ENCODE measurements around the gene SMG6.
A peak's percentile ranks its signal among the peaks of the same experiment; 100 is the strongest.
"Not testable (repeated sequence)": the region's sequence is repeated elsewhere in the genome, so short reads cannot be mapped to it uniquely, and the experiment has no call there.

SMG6 gene

DNA sequence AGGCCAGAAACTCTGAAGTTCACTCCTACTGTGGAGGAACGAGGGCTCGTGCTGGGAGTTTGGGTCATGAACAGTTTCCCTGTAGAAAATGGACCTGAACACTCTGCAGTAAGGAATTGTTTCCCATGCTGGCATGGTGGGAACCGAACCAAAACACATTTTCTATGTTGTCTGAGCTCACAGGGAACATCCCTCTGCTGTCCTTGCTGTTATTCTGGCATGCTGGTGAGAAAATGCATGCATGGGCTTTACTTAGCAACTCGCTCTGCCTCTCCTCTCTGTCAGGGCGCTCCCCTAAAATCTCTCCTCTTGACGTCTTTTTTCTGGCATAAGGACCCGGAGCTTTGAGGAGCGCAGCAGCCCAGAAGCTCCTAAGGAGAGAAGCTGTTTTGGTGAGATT is 283.9 kb downstream of the SMG6 start:
- DNase-seq = no peak

DNA sequence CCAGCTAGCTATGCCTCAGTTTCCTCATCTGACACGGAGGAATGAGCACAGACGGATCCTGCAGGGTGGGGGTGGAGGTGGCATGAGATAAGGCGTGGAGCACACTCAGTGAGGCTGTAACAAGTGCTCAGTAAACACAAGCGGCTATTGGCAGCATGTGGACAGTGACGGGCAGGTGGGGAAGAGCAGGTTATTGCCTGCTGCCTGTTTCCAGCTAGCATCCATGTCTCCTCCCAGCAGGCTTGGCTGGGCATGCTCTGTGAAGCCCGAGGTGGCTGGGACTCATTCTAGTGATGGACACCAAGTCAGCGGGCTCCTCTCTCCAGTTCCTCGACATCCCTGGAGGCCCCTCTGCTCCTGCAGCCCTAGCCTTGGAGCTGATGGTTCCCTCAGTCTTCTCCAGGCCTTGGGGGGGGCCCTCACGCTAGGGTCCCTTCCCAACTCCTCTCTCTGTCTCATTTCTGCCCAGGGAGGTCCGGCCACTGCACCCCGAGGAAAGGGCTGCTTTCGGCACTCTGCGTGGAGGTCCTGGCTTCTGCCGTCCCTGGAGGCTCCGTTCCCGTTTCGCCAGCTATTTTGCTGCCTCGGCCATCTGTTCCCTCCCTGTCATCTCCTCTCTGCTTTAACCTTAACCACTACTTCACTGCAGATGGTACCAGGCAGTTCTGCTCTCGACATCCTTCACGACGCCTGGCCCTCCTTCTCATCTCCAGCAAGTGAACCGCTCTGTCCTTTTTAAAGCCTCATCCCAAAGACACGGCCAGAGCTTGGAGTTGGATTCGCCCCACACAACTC is 284.7 kb downstream of the SMG6 start:
- DNase-seq = peak; percentile 84

DNA sequence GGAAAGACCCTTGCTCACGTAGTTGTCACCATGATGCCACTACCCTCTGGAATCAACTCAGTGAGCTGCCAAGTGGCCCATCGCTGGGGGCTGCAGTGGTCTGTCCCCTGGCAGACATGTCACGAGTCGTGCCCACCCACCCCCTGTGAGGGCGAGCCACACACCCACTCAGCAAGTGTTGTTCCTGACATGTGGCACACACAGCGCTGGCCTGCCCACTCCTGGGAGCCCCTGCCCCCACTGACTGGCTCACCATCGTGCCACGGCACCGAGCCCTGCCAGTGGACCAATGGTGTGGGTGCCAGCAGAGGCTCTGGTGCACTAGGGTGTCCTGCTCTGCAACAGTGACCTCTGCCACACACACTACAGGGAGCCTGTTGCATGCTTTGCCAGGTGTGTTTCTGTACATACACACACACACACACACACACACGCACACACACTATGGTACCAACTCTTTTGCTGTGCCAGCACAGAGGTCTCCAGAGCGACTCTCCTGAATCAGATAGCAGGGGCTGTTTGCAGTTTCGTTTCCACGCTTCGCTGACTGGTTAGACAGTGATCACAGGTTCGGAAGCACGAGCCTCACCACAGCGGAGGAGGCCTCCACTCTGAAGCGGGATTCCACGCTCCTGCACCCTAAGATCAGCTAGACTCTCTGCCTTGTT is 286.2 kb downstream of the SMG6 start:
- peak; percentile 33 for DNase-seq

DNA sequence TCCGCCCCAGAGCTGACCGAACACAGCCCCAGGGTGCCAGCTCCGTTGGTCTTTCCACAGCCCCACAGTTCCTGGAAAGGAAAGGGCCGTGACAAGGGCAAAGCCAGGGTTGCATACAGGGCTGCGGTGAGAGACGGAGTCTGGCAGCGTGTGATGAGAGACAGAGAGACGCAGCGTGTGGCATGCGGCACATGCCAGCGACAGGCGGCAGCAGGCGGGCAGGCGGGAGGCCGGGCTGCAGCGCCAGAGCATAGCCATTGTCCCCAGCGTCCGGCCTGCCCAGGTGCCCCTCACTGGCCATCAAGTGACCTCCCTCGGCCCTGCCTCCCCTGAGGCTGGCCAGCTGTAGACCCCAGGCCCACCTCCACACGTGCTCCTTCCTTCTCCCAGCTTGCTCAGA is 287.1 kb downstream of the SMG6 start:
- DNase-seq = no peak

DNA sequence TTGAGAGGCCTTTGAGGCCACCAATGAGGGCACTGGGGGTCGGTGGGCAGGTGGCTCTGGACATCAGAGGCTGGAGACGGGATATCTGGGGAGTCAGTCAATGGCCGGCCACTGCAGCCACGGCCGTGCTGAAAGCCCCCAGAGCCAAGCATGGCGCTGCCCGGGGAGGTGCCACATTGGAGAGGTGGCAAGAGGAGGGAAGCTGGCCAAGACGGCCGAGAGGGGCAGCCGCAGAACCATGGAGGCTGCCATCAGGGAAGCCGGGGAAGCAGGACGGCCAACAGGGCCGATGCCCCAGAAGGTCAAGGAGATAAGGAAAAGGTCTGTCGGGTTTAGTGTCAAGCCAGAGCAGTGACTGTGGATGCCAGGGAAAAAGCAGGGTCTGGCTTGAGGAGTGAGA is 288.3 kb downstream of the SMG6 start:
- no peak for DNase-seq

DNA sequence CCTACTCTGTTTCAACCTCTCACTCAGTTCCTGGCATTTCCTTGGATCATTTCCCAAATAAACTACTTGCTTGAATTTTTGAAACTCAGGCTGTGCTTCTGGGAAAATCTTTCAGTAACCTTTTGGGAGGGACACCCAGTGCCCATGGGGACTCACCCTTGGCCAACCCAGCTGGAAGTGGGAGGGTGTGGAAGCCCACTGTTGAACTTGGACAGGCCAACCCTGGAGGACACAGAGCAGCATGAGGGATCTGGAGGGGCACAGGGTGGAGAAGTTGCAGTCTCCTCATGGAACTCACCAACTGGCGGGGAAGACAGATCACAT is 289.6 kb downstream of the SMG6 start:
- DNase-seq = no peak

DNA sequence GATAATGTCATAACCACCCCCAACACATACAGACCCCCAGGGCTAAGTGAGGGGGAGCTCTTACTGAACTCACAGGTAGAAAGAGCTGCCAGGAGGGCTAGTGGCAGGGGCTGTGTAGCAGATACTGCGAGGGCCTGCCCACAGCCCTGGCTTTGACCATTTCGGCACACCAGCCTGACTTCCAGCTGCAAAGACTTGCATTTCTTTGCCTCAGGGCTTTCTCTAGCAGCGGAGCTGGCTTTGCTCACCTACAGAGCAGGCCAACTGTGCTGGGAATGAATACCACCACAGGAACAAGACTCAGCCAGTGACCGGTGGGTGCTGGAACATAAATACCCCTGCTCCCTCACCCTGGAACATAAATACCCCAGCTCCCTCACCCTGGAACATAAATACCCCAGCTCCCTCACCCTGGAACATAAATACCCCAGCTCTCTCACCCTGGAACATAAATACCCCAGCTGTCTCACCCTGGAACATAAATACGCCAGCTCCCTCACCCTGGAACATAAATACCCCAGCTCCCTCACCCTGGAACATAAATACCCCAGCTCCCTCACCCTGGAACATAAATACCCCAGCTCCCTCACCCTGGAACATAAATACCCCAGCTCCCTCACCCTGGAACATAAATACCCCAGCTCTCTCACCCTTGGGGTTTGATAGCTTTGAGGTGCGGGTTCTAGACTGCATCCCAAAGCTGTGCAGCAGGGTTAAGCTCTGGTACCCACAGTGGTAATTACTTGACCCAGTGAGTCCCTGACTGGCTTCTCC is 290.2 kb downstream of the SMG6 start:
- not testable (repeated sequence) for DNase-seq

DNA sequence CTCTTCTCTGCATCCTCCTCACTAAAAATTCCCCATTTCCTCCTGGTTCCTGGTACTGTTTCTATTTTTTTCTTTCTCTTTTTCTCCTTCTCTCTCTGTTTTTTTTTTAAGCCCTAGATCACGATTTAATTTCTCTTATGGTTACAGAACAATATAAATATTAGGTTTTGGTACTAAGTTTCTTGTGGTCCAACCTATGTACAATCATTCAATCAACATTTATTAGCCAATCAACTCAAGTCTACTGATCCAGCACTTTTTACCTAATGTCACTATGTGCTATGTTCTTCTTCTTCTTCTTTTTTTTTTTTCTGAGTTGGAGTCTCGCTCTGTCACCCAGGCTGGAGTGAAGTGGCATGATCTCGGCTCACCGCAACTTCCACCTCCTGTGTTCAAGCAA is 291.1 kb downstream of the SMG6 start:
- DNase-seq = no peak

DNA sequence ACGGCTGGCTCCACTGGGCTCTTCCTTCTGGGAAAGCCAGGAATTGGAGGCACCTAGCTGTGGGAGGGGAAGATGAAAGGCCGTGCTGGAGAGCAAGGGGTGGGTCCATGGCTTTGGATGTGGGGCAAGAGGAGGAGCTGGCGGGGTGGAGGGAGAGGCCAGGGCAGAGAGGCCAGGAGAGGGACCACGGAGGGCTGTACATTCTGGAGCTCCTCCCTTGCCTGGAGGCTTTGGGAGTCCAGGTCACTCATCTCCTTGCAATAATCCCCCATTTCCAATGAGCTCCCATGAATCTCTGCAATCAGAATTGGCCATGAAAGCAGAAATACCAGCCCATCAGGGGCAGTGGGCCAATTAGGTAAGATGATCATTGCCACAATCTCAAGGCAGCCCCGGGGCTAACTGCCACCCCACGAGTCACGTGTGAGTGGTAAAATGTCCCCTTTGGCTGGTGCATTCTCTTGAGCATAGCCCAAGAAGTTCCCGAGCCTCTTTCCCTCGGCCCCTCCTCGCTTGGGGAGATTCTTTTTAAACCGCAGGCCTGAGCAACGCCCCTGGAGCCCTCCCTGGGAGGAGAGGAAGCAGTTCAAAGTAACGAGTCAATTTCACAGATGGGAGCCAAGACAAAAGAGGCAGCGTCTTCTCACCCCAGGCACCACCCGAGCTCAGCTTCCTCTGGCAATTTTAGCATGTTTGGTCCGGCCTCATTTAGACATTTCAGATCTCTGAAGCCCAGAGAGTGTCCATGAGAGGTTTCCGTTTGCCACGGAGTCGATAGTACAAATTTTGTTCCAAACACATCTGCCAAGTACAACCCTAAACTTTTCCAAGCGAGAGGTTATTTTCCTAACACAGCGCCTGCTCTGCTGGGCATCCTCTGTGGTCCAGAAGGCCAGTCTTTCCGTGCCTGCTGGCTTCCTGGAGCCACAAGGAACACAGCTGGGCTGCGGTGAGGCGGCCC is 291.9 kb downstream of the SMG6 start:
- no peak for DNase-seq
